PC-3 (cell line): ENCODE results near the gene TRRAP. TPM values are rescaled to one million over a fixed set of nuclear protein-coding genes. Genes with fewer than 3 reads are reported as not detected.

Experiments used
- ATAC-seq: fragments of 200-7000 bp; cut with Tn5 transposase; 2 replicates; pipeline ENCODE4 v1.9.1; 2020; ENCODE audit warnings: mild to moderate bottlenecking, moderate library complexity
- BruUV-seq: library from RNA; stranded (reverse); fragments of 400-500 nt; replicated peaks from 2 replicates; lab custom pipeline; 2021; lab: Mats Ljungman, UMichigan
- CTCF ChIA-PET: fragments of 300-600 bp; sonication (Branson Sonifier 250); formaldehyde crosslinking; loops from one replicate; lab custom pipeline; 2022; ENCODE audit warnings: antibody characterized with exemption; lab: Charles Lee
- POLR2A ChIA-PET: fragments of 300-600 bp; sonication (Branson Sonifier 250); formaldehyde crosslinking; loops from one replicate; lab custom pipeline; 2022; ENCODE audit warnings: antibody characterized with exemption; ENCODE audit not compliant: unreplicated experiment; lab: Charles Lee
- DNase-seq: peaks from one replicate; pipeline ENCODE4 v3.0.0-alpha.2; 2015
- H2AFZ ChIP-seq: fragments of 300-600 bp; sonication (generic); 2 replicates; pipeline ENCODE4 v1.6.0; 2016; ENCODE audit warnings: antibody characterized with exemption, low read length
- H3F3A ChIP-seq: fragments of 300-600 bp; sonication (generic); one replicate; pipeline ENCODE4 v1.6.0; 2017; ENCODE audit warnings: antibody characterized with exemption, low read length, control low read depth, mild to moderate bottlenecking; ENCODE audit not compliant: unreplicated experiment
- H3K27ac ChIP-seq: fragments of 300-600 bp; sonication (generic); 2 replicates; pipeline ENCODE4 v1.5.1; 2016; ENCODE audit warnings: mild to moderate bottlenecking, low read length
- H3K27me3 ChIP-seq: fragments of 300-600 bp; sonication (generic); 2 replicates; pipeline ENCODE4 v1.6.1; 2016; ENCODE audit warnings: low read length, mixed read lengths
- H3K36me3 ChIP-seq: fragments of 300-600 bp; sonication (generic); 2 replicates; pipeline ENCODE4 v1.6.1; 2016; ENCODE audit warnings: low read depth, mixed run types, low read length, mixed read lengths
- H3K4me1 ChIP-seq: fragments of 300-600 bp; sonication (generic); 2 replicates; pipeline ENCODE4 v1.5.1; 2016; ENCODE audit warnings: low read length; ENCODE audit not compliant: insufficient read depth
- H3K4me2 ChIP-seq: fragments of 300-600 bp; sonication (generic); 2 replicates; pipeline ENCODE4 v1.6.0; 2016; ENCODE audit warnings: low read length
- H3K4me3 ChIP-seq: fragments of 300-600 bp; sonication (generic); 2 replicates; pipeline ENCODE4 v1.5.1; 2016; ENCODE audit warnings: mild to moderate bottlenecking, low read length, mixed read lengths
- H3K79me2 ChIP-seq: fragments of 300-600 bp; sonication (generic); 2 replicates; pipeline ENCODE4 v1.6.1; 2017; ENCODE audit warnings: low read length, mixed read lengths
- H3K9ac ChIP-seq: fragments of 300-600 bp; sonication (generic); 2 replicates; pipeline ENCODE4 v1.6.0; 2016; ENCODE audit warnings: mild to moderate bottlenecking, low read length
- H3K9me2 ChIP-seq: fragments of 300-600 bp; sonication (generic); replicated peaks from 2 replicates; pipeline ENCODE4 v1.6.1; 2016; ENCODE audit warnings: mixed run types, low read length, mixed read lengths
- H3K9me3 ChIP-seq: fragments of 300-600 bp; sonication (generic); 2 replicates; pipeline ENCODE4 v1.6.1; 2016; ENCODE audit warnings: low read length, mixed read lengths
- H4K20me1 ChIP-seq: fragments of 300-600 bp; sonication (generic); 2 replicates; pipeline ENCODE4 v1.6.1; 2016; ENCODE audit warnings: low read length, mixed read lengths
- EZH2 ChIP-seq: fragments of 300-600 bp; sonication (generic); IDR thresholded peaks from one replicate; pipeline ENCODE4 v1.6.1; 2017; ENCODE audit warnings: antibody characterized with exemption, mild to moderate bottlenecking, low read length; ENCODE audit not compliant: unreplicated experiment
- EZH2phosphoT487 ChIP-seq: fragments of 300-600 bp; sonication (generic); IDR thresholded peaks from 2 replicates; pipeline ENCODE4 v1.6.1; 2018; ENCODE audit warnings: mild to moderate bottlenecking, antibody characterized with exemption, low read length, borderline replicate concordance
- intact Hi-C: fragments of 100-400 bp; cut with micrococcal nuclease; formaldehyde crosslinking; loops from 2 replicates; pipeline ENCODE4 v1.9.0; 2023
- total RNA-seq: library from RNA; depleted of rRNA; stranded (reverse); fragments of >200 nt; gene quantifications from 2 replicates; pipeline ENCODE4 v1.2.3, GENCODE V29; 2014
- TF ChIP-seq, protein P1 (sequence below): fragments of 300-600 bp; sonication (generic); conservative IDR thresholded peaks from 2 replicates; pipeline ENCODE4 v1.5.1; 2017; ENCODE audit warnings: antibody characterized with exemption, low read depth, mild to moderate bottlenecking, low read length

TRRAP gene
- total RNA-seq, 1 experiment from 2014 or later: 17.7 TPM

DNA sequence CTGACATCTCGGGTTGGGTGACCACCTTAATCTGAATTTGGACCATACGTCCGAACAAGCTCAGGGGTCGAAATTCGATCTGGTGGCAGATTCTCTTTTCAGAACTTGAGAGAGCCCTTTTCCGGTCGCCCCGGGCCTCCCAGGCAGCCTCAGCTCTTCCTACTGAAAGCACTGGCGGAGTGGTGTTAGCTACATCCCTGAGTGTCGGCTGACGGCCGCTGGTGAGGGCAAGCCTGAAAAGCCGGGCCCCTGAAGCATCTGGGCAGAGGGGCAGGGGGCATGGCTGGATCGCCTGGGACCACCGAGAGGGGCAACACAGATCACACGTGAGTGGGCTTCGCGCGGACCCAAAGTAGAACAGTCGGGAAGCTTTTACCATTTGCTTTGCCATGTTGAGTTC, 149.5 kb downstream of the TRRAP start:
- no peaks in the 10 kb centered on the region; the same call in 1 of the 2 replicates for H4K20me1 ChIP-seq
- no TSS peak for BruUV-seq
- DNase-seq: no peak
- H3K4me1 ChIP-seq: peaks cover 10% of the 10 kb centered on the region
- no peaks in the 10 kb centered on the region for H3K9me2 ChIP-seq
- intact Hi-C loops: no loop called here
- H3K4me2 ChIP-seq: no peak overlapping the region
- H3K79me2 ChIP-seq: no peaks in the 10 kb centered on the region
- no peak overlapping the region for H3K9ac ChIP-seq
- no peak overlapping the region for H3K27ac ChIP-seq
- H3F3A ChIP-seq: no peaks in the 10 kb centered on the region
- no peak overlapping the region for H3K4me3 ChIP-seq
- TF ChIP-seq, protein P1, sequence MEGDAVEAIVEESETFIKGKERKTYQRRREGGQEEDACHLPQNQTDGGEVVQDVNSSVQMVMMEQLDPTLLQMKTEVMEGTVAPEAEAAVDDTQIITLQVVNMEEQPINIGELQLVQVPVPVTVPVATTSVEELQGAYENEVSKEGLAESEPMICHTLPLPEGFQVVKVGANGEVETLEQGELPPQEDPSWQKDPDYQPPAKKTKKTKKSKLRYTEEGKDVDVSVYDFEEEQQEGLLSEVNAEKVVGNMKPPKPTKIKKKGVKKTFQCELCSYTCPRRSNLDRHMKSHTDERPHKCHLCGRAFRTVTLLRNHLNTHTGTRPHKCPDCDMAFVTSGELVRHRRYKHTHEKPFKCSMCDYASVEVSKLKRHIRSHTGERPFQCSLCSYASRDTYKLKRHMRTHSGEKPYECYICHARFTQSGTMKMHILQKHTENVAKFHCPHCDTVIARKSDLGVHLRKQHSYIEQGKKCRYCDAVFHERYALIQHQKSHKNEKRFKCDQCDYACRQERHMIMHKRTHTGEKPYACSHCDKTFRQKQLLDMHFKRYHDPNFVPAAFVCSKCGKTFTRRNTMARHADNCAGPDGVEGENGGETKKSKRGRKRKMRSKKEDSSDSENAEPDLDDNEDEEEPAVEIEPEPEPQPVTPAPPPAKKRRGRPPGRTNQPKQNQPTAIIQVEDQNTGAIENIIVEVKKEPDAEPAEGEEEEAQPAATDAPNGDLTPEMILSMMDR: no peak
- no peak for TF ChIP-seq EZH2phosphoT487
- no peak for TF ChIP-seq EZH2
- H3K36me3 ChIP-seq: peaks cover 46% of the 10 kb centered on the region
- H2AFZ ChIP-seq: no peak overlapping the region
- POLR2A ChIA-PET: no interaction called here
- H3K9me3 ChIP-seq: no peaks in the 10 kb centered on the region
- no peak for ATAC-seq
- H3K27me3 ChIP-seq: no peaks in the 10 kb centered on the region
- CTCF ChIA-PET: no interaction called here

DNA sequence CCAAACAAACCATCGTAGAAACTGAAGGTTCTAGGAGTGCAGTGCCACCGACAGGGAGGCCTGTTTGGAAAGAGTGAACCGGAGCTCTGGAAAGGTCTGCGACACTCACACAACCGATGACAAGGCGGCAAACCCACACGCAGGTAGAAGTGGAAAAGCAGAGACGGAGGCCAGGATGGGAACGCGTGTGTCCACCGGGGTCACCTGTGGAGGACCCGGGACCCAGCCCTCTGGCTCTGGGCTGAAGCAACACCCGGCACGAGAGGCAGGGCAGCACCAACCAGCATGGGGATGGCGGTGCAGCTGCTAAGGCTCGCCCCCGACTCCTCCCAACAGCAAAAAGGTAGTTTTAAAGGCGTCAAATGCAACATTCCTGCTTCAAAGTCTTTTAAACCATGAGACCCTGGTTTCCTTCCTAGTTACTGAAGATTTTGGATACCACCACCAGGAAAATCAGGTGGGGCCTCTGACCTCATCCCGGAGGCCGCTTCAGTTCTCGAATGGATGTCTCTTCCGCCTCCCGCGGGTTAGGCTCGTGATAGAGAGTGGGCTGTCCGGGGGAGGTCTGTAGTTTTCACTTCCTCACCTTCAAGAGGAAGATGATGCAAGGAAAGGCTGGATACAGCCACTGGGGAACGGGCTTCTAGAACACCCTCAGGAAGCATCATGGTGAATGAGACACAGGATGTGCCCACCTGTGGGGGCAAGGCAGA, 150.1 kb downstream of the TRRAP start:
- intact Hi-C loops: no loop called here

More for the DNA sequence above, 150.1 kb downstream of the TRRAP start:
- Histone ChIP-seq H3K4me3 (no peak overlapping the region), H3K4me1 (peaks cover 10% of the 10 kb centered on the region), H3F3A (no peaks in the 10 kb centered on the region), H4K20me1 (no peaks in the 10 kb centered on the region; the same call in 1 of the 2 replicates), H3K9me2 (no peaks in the 10 kb centered on the region), H2AFZ (no peak overlapping the region), H3K9ac (no peak overlapping the region), H3K36me3 (peaks cover 49% of the 10 kb centered on the region), H3K4me2 (no peak overlapping the region), H3K27ac (no peak overlapping the region), H3K27me3 (no peaks in the 10 kb centered on the region), H3K9me3 (no peaks in the 10 kb centered on the region), H3K79me2 (no peaks in the 10 kb centered on the region)
- ChIA-PET POLR2A (no interaction called here), CTCF (no interaction called here)
- BruUV-seq: no TSS peak
- no peak for TF ChIP-seq EZH2phosphoT487
- no peak for TF ChIP-seq EZH2
- TF ChIP-seq, protein P1: no peak
- no peak for ATAC-seq
- no peak for DNase-seq
